ENCODE measurements around the gene TOX4. TPM values are rescaled to one million over a fixed set of nuclear protein-coding genes. Genes with fewer than 3 reads are reported as not detected.

The TOX4 gene
- total and polyA plus RNA-seq, 2 of the 8 experiments (the other 6 are each of a cell fraction or from before 2014, with no cell fraction given) = 51.5 to 58.3 TPM

DNA sequence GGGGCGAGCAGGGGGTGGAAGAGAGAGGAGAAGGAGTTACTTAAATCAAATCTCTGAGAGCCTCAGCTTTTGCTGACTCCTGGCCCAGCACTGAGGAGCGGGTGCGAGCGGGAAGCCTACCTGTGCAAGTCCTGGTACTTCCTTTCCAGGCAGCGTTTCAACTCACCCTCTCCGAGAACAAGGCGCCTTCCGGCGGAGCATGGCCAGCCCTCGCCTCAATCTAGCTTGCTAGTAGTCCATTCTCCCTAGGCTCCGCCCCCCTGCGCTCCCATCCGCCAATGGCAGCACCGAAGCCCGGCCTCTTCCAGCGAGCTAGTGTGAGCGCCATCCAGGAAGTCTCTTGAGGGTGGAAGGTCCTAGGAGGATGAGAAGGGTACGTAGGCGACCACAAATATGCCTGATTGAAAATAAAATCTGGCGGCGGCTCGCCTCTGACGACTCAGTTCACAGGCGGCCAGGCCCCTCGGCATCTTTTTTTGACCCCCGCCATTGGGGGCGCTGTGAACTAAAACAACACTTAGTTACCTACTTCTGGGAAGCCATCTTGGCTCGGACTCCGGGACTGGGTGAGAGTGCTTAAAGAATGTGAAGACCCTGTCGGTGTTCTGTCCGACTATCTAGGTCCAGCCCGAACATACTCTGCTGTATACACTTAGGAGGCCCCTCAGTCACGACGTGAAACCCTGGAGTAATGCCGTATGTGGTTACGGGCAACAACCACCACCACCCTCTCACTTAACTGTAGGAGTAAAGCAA is 20.9 kb upstream of the TOX4 start, which contains the start of gene CHD8 (continued):
- peak; percentile 81 for TF ChIP-seq RBBP5 (IDR thresholded peaks at IDR 0.05; ENCODE audit: borderline replicate concordance, low read depth, low read length)
- peak; percentile 62 for TF ChIP-seq CREB1 (IDR thresholded peaks at IDR 0.05)
- peak; percentile 87 for TF ChIP-seq TAF7 (optimal IDR thresholded peaks at IDR 0.05; ENCODE audit: borderline replicate concordance, low read depth, low read length)
- TF ChIP-seq GABPA (IDR thresholded peaks at IDR 0.05; ENCODE audit: borderline replicate concordance, insufficient read depth, low read length) = no peak
- peak; percentile 78 for TF ChIP-seq GTF2F1 (IDR thresholded peaks at IDR 0.05; ENCODE audit: borderline replicate concordance, low read depth, low read length)
